CD4-positive, alpha-beta T cell treated with Interleukin-4 for 4 hours (primary cell): ENCODE results near the gene INVS.
"Not testable (repeated sequence)": the region's sequence is repeated elsewhere in the genome, so short reads cannot be mapped to it uniquely, and the experiment has no call there.

ENCODE experiments used
- DNase-seq: peaks from one replicate; pipeline ENCODE4 v3.0.0-alpha.2; 2020

INVS gene

DNA sequence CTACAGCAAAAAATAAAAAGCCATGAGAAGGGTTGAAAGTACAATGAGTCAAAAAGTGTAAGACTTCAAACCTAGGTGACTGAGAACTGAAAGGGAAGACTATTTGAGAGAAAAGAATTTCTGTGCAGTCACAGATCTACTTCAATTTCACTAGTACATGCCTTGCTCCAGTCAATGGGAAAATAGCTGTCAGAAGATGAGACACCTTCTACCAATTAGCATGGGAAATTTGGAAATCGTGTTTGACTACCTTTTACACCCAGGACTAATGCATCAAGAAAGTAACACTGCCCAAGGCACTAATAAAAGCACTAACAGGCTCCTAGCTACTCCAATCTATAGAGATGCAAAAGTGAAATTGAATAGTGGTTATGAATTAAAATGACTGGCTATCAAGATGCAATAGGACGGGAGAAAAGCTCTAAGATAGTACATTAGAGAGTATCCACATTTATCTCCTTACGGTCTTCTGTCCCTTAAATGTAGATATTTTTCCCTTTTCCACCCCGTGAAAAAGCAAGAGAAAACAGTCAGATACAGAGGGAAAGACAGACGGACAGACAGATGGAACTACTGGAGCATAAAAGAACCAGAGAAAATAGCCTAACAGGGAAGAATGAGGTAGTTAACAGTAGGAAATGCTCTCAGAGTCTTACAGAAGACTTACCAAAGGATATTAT, 15.5 kb upstream of the INVS start:
- DNase-seq, result no peak

DNA sequence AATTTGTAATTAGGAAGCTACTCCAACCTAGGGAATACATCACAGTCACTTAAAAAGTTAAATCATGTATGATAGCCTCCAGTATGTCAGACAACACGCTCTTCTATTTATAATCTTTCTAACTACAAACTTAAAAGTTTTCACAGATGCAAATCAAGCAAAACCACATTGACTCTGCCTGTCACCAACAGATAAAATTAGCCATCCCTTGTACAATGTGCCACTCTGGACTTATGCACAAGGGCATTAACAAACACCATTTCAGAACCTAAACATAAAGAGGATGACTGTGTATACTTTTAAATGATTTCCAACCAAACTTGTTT, 15.0 kb upstream of the INVS start:
- DNase-seq, result no peak

DNA sequence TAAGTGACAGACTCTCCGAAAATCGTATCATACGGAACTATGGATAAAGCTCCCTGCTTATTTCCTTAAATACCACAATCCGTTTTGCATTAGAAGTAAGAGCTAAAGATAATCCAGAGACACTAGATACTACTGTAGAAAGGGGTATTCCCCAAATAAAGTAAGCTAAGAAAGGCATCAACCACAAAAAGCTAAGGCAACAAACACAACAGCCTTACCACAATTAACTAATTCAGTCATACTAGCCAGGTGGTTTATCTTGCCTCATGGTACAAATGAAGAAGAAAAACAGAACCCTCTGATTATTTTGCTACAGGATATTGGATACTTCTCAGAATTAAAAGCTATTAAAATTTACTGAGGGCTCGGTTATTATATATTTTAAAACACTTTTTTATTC, 14.3 kb upstream of the INVS start:
- DNase-seq, result peak; percentile 39

- DNase-seq, result no peak
These were observed 12.9 kb upstream of the INVS start for GRCh38 chr9:100086097-100086635.

DNA sequence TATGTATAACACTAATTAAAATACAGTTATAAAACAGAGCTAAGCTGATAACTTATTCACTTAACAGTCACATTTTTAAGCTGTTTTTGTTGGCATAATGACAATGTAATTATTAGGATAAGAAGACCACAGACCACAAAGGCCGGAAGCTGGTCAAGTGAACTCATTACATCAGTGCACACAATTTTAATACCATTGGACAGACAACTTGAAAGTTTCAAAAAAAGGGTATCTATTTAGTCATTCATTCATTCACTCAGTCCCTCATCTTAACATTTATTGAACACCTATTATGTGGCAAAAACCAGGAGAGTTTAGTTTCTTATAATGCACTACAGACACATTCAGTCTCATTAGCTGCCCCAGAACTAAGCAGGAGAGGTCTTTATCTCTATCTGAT, 11.8 kb upstream of the INVS start:
- DNase-seq, result peak; percentile 52

GRCh38 chr9:100088202-100088601, 10.8 kb upstream of the INVS start:
- DNase-seq, result peak; percentile 22

DNA sequence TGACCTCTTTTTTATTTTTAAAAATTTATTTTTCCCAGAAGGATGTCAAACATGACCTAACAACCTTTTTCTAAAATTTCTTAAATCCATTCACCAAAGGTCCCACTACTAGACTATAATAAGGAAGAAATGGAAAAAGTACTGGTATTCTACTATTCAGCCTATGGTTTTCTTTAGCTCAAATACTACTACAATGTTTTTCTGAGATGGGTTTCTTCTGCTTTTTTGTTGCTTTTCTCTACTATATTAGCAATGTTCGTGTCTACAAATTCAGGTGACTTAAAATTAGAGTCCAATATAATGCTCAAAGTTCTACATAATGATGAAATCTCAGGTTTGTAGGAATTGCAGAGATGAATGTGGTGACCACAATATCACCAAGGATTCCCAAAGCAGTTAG, 8.2 kb upstream of the INVS start:
- DNase-seq, result no peak

GRCh38 chr9:100091650-100092049, 7.4 kb upstream of the INVS start:
- no peak for DNase-seq

GRCh38 chr9:100092066-100092465, 7.0 kb upstream of the INVS start:
- no peak for DNase-seq

DNA sequence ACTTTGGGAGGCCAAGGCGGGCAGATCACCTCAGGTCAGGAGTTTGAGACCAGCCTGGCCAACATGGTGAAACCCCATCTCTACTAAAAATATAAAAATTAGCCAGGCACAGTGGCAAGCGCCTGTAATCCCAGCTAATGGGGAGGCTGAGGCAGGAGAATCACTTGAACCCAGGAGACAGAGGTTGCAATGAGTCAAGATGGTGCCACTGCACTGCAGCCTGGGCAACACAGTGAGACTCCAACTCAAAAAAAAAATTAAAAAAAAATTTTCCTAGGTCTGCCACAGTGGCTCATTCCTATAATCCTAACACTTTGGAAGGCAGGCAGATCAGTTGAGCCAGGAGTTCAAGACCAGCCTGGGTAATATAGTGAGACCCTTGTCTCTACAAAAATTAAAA, 4.6 kb upstream of the INVS start:
- not testable (repeated sequence) for DNase-seq

GRCh38 chr9:100096378-100096916, 2.6 kb upstream of the INVS start:
- DNase-seq, result no peak

DNA sequence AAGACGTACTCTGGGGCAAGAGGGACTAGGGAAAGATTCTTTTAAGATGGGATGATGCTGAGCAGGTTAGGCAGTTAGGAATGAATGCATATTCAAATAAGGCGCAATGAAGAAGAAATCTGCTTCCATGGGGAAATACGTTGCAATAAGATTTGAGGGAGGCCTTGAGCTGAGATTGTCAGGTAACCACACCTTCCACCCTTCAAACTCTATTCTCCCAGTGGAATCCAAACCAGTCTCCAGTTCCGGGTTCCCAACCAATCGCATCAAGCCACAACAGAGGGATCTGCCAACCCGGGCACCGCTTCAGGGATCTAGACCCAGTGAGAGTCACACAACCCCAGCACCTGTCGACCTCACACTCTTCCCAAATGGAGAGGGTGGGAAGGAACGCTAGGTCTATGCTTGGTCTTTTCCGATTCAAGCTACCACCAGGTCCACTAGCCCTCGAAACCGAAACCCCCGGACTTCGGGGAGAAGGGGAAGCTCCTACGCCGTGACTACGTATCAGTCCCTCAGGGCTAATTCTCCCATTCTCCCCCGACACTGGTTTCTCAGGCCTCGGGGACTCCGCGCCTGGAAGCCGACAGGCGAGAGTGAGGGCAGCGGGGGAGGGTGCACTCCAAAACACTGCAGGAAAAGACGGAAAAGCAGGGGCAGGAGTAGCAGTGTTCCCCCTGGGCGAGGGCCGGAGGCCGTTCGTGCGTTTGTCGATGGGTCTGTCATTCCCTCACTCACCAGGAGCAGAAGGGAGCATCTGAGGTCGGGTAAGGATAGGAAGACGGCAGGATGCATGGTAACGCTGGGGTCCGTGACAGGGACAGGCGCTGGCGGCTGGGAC, 777 bp upstream of the INVS start:
- DNase-seq, result peak; percentile 30

GRCh38 chr9:100099722-100100042, 639 bp downstream of the INVS start:
- no peak for DNase-seq

GRCh38 chr9:100100146-100100667, 1.2 kb downstream of the INVS start:
- no peak for DNase-seq

GRCh38 chr9:100101608-100102007, 2.6 kb downstream of the INVS start:
- no peak for DNase-seq

DNA sequence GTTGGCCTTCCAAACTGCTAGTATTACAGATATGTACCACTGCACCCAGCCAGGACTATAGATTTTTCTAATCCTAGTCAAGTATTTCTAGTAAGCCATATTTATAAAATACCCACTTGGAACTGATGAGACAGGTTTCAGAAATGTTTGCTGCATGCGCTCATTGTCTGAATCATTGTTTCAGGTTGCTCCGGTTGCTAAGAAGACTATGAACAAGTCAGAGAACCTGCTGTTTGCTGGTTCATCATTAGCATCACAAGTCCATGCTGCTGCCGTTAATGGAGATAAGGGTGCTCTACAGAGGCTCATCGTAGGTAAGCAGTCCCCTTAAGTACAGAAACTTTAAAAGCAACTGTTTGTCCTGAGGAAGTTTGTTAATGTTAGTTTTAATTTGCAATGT, 5.3 kb downstream of the INVS start:
- no peak for DNase-seq

GRCh38 chr9:100105861-100106260, 6.8 kb downstream of the INVS start:
- DNase-seq, result no peak

DNA sequence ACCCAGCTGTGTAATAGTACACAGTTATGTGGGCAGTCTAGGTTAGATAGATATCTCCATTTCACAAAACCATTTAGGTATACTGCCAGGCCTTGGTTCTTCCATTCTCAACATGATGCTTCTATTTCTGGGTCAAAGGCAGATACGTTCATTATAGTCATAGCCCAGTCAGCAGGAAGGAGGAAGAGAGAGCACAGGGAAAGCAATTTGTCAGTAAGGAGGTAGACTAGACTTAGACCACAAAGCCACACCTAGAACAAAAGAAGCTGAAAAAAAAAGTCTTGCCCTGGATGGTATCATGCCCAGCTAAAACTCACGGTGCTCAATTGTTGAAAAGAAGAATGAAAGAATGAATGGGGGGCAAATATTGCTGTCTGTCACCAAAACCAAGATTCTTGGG, 7.6 kb downstream of the INVS start:
- no peak for DNase-seq

DNA sequence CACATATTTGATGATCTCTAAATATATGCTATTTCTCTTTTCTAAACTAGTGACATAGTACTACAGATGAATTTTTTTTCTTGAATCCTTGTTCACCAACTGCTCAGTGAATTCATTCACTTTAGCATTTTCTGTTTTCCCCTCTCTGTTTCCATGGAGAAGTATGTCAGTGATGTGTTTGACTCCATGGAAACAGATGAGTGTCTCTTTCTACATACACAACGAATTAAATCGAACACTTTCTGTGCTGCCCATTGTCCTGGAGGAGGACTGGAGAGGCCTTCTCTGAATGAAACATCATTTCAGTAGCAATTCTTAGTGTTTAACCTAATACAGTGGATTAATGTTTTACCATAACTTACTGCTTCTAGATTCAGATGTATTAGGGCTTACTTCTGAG, 9.5 kb downstream of the INVS start:
- no peak for DNase-seq

GRCh38 chr9:100111235-100111634, 12.2 kb downstream of the INVS start:
- DNase-seq, result no peak

DNA sequence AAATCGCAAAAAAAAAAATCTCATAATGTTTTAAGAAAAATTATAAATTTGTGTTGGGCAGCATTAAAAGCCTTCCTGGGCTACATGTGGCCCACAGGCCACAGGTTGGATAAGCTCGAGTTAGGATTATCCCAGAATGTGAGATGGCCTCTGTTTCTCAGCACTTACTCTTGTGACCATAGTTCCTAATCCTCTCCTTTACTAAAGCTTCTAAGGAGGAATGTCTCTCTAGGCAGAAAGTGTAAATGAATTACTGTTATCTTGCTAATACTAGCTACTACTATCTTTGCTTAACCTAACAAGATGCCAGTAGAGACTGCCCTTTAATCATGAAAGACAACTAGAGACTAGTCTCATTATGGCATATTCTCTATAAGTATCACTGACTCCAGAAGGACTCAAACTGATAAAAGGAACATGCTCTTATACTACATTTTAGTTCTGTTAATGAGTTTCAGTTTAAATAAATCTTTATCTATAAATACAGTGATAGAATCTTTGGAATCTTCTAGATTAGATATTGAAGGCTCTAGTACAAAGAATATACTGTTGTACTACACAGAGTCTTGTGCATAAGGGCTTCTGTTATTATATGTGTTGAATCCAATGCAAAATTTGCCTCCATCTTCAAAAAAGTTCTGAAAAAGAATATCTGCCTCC, 13.8 kb downstream of the INVS start:
- no peak for DNase-seq

GRCh38 chr9:100117316-100117715, 18.3 kb downstream of the INVS start:
- no peak for DNase-seq

DNA sequence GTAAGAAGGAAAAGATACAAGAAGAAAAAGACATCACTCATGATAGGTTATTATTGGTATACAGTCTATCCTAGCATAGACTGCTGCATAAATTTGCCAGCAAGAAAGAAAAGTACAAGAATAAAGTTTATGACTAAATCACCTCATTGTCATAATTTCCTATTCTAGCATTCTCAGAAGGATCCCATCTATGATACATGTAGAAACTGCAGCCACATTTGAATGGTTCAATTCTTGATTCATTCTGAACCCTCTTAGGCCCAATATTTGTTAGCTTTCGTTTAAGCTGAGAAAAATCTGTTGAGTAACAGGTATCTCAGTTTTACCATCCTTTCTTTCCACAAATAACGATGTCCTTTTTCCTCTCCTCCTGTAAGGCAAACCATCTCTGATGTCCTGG, 21.2 kb downstream of the INVS start:
- no peak for DNase-seq

DNA sequence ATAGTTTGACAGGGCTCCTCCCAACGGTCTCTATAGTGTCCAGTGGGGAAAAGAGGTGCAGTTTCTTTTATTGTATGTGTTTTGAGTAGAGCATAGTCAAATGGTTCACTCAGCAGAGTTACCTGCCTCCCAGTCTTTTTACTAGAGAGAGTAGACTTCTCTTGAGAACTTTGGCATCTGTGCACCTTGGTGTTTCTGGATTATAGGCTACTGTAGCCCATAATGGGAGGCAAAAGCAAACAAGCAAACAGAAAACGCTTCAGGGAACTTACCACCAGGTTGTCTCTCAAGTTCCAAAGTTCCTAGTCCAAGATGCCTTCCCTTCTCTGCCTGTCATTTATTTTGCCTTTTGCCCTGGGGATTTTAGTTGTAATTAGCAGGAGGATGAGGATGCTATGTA, 26.2 kb downstream of the INVS start:
- no peak for DNase-seq
